ENCODE results near the gene LRP1B.

The LRP1B gene

DNA sequence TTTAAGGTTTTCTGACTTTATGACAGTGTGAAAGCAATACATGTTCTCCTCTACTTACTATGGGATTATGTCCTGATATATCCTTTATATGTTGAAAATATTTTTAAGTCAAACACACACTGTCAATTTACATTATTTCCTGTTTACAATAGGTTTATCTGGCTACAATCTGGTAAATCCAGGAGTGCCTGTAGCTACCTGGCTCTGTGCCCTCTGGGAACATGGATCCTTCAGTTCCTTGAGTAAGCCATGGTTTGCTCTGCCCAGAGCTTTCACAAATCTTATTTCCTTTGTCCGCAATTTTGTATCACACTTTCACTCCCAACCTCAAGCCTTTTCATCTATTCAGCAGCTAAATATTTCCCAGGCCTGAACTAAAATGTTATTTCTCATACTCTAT lies 1768.5 kb downstream of the LRP1B start:
- H3K4me1 ChIP-seq (ENCODE audit: insufficient read depth, low read length, poor library complexity, severe bottlenecking) = no peaks in the 10 kb centered on the region
- no peaks in the 10 kb centered on the region for H3K27me3 ChIP-seq (ENCODE audit: insufficient read depth, low read length, poor library complexity, severe bottlenecking)
- H2AFZ ChIP-seq (ENCODE audit: low read length) = no peak overlapping the region
- H3F3A ChIP-seq (ENCODE audit: low read depth) = no peaks in the 10 kb centered on the region
- no peaks in the 10 kb centered on the region for H3K9me2 ChIP-seq (replicated peaks; ENCODE audit: low read depth, low read length)
- H3K9me3 ChIP-seq (ENCODE audit: insufficient read depth, low read depth, low read length) = no peaks in the 10 kb centered on the region
- H3K4me3 ChIP-seq (ENCODE audit: low read length, poor library complexity, severe bottlenecking) = no peak overlapping the region
- no peaks in the 10 kb centered on the region for H4K20me1 ChIP-seq (ENCODE audit: insufficient read depth, low read length, poor library complexity, severe bottlenecking)
- H3K4me2 ChIP-seq (ENCODE audit: low read depth, low read length, poor library complexity, severe bottlenecking) = no peak overlapping the region
- no peak for TF ChIP-seq EZH2phosphoT487 (IDR thresholded peaks at IDR 0.05; ENCODE audit: borderline replicate concordance)
- TF ChIP-seq, protein P1, sequence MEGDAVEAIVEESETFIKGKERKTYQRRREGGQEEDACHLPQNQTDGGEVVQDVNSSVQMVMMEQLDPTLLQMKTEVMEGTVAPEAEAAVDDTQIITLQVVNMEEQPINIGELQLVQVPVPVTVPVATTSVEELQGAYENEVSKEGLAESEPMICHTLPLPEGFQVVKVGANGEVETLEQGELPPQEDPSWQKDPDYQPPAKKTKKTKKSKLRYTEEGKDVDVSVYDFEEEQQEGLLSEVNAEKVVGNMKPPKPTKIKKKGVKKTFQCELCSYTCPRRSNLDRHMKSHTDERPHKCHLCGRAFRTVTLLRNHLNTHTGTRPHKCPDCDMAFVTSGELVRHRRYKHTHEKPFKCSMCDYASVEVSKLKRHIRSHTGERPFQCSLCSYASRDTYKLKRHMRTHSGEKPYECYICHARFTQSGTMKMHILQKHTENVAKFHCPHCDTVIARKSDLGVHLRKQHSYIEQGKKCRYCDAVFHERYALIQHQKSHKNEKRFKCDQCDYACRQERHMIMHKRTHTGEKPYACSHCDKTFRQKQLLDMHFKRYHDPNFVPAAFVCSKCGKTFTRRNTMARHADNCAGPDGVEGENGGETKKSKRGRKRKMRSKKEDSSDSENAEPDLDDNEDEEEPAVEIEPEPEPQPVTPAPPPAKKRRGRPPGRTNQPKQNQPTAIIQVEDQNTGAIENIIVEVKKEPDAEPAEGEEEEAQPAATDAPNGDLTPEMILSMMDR (conservative IDR thresholded peaks at IDR 0.05; ENCODE audit: low read length) = no peak
- H3K9ac ChIP-seq (ENCODE audit: low read depth, low read length, poor library complexity, severe bottlenecking) = no peak overlapping the region
- no peaks in the 10 kb centered on the region for H3K36me3 ChIP-seq (ENCODE audit: insufficient read depth, low read length)
- no peaks in the 10 kb centered on the region for H3K79me2 ChIP-seq (ENCODE audit: insufficient read depth, low read length)

DNA sequence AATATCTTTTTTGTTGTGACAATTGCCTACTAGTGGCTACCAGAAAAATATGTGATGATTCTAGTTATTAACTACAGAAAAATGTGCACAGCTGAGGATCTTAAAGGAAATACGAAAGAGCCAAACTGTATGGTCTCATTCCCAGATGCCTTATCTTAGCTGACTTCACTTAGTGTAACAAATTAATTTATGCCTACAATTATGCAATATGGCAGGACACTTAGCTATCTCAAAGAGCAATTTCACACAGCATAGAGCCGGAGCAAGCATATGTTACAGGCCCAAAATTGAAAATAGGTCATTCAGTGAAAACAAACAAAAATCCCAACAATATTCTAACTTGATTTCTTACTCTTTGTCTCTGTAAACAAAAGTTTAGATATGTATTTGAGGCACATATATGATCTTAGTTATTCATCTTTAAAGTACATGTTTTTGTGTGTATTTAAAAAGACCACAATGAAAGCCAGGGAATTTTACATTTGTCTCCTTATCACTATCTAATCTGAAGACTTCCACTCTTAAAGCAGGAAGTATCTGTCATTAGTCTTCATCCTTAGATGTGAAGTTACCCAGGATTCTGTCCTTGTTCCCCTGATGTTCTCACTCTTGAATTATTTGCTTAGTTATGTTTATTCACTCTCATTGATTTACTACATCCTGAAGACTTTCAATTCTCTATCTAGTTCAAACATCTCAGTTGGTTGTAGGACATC lies 1771.6 kb downstream of the LRP1B start:
- Histone ChIP-seq H3K27me3 (ENCODE audit: insufficient read depth, low read length, poor library complexity, severe bottlenecking) (no peaks in the 10 kb centered on the region), H3K9ac (ENCODE audit: low read depth, low read length, poor library complexity, severe bottlenecking) (no peak overlapping the region), H3K36me3 (ENCODE audit: insufficient read depth, low read length) (no peaks in the 10 kb centered on the region), H3K79me2 (ENCODE audit: insufficient read depth, low read length) (no peaks in the 10 kb centered on the region), H3K9me3 (ENCODE audit: insufficient read depth, low read depth, low read length) (no peaks in the 10 kb centered on the region), H4K20me1 (ENCODE audit: insufficient read depth, low read length, poor library complexity, severe bottlenecking) (no peaks in the 10 kb centered on the region), H3K4me3 (ENCODE audit: low read length, poor library complexity, severe bottlenecking) (no peak overlapping the region), H2AFZ (ENCODE audit: low read length) (no peak overlapping the region), H3K4me2 (ENCODE audit: low read depth, low read length, poor library complexity, severe bottlenecking) (no peak overlapping the region), H3K9me2 (replicated peaks; ENCODE audit: low read depth, low read length) (no peaks in the 10 kb centered on the region), H3K4me1 (ENCODE audit: insufficient read depth, low read length, poor library complexity, severe bottlenecking) (no peaks in the 10 kb centered on the region), H3F3A (ENCODE audit: low read depth) (no peaks in the 10 kb centered on the region)
- TF ChIP-seq, protein P1 (conservative IDR thresholded peaks at IDR 0.05; ENCODE audit: low read length) = no peak
- no peak for TF ChIP-seq EZH2phosphoT487 (IDR thresholded peaks at IDR 0.05; ENCODE audit: borderline replicate concordance)

DNA sequence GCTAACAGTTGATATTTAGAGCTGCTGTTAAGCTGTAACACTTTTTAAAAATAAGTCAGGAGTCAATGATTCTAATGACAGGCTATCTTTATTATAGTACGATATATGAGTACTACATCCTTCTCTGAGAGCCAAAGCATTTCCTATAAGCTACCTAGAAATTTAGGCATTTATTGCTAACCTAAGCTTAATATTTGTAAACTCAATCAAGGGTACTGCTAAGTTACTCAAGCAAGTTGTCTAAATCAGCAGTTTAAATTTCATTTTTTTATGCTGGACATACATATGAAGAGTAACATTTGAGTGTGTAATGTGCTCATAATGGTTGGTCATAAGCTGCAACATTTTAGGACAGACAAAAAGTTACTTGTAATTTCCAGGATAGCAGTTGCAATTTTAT lies 1774.1 kb downstream of the LRP1B start:
- H3K4me2 ChIP-seq (ENCODE audit: low read depth, low read length, poor library complexity, severe bottlenecking) = no peak overlapping the region
- H3K4me3 ChIP-seq (ENCODE audit: low read length, poor library complexity, severe bottlenecking) = no peak overlapping the region
- no peaks in the 10 kb centered on the region for H3F3A ChIP-seq (ENCODE audit: low read depth)
- no peaks in the 10 kb centered on the region for H3K27me3 ChIP-seq (ENCODE audit: insufficient read depth, low read length, poor library complexity, severe bottlenecking)
- H3K4me1 ChIP-seq (ENCODE audit: insufficient read depth, low read length, poor library complexity, severe bottlenecking) = no peaks in the 10 kb centered on the region
- no peaks in the 10 kb centered on the region for H3K9me3 ChIP-seq (ENCODE audit: insufficient read depth, low read depth, low read length)
- H3K36me3 ChIP-seq (ENCODE audit: insufficient read depth, low read length) = no peaks in the 10 kb centered on the region
- no peaks in the 10 kb centered on the region for H3K9me2 ChIP-seq (replicated peaks; ENCODE audit: low read depth, low read length)
- H4K20me1 ChIP-seq (ENCODE audit: insufficient read depth, low read length, poor library complexity, severe bottlenecking) = no peaks in the 10 kb centered on the region
- TF ChIP-seq, protein P1 (conservative IDR thresholded peaks at IDR 0.05; ENCODE audit: low read length) = no peak
- TF ChIP-seq EZH2phosphoT487 (IDR thresholded peaks at IDR 0.05; ENCODE audit: borderline replicate concordance) = no peak
- H3K79me2 ChIP-seq (ENCODE audit: insufficient read depth, low read length) = no peaks in the 10 kb centered on the region
- no peak overlapping the region for H3K9ac ChIP-seq (ENCODE audit: low read depth, low read length, poor library complexity, severe bottlenecking)
- no peak overlapping the region for H2AFZ ChIP-seq (ENCODE audit: low read length)
